Neuronal stem cell (in vitro differentiated cells): Measurements from ENCODE around the gene TULP3. TPM values are rescaled to one million over a fixed set of nuclear protein-coding genes. Genes with fewer than 3 reads are reported as not detected.

Experiments
- DNase-seq: peaks from one replicate; pipeline ENCODE4 v3.0.0-alpha.2; 2013; ENCODE audit warnings: low spot score
- H2AFZ ChIP-seq: one replicate; pipeline ENCODE4 v1.6.1; 2013; ENCODE audit warnings: mild to moderate bottlenecking, low read length, inconsistent platforms
- H2AK5ac ChIP-seq: 2 replicates; pipeline ENCODE4 v1.6.1; 2013; ENCODE audit warnings: low read depth, mild to moderate bottlenecking, inconsistent platforms, low read length, moderate library complexity, mixed read lengths
- H2BK120ac ChIP-seq: 2 replicates; pipeline ENCODE4 v1.6.1; 2013; ENCODE audit warnings: low read depth, mild to moderate bottlenecking, inconsistent platforms, low read length, moderate library complexity, mixed read lengths
- H2BK12ac ChIP-seq: one replicate; pipeline ENCODE4 v1.6.1; 2013; ENCODE audit warnings: low read length, inconsistent platforms
- H2BK15ac ChIP-seq: 2 replicates; pipeline ENCODE4 v1.6.1; 2013; ENCODE audit warnings: mild to moderate bottlenecking, low read length, inconsistent platforms, mixed read lengths
- H2BK5ac ChIP-seq: one replicate; pipeline ENCODE4 v1.6.1; 2013; ENCODE audit warnings: inconsistent platforms, mild to moderate bottlenecking, low read length, moderate library complexity
- H3K14ac ChIP-seq: one replicate; pipeline ENCODE4 v1.6.1; 2013; ENCODE audit warnings: low read length, inconsistent platforms
- H3K18ac ChIP-seq: 2 replicates; pipeline ENCODE4 v1.6.1; 2013; ENCODE audit warnings: low read length, inconsistent platforms
- H3K23ac ChIP-seq: 2 replicates; pipeline ENCODE4 v1.6.1; 2013; ENCODE audit warnings: low read depth, mild to moderate bottlenecking, mixed read lengths, low read length, inconsistent platforms; ENCODE audit not compliant: poor library complexity
- H3K27ac ChIP-seq: replicated peaks from 3 replicates; pipeline ENCODE4 v1.5.1; 2013; ENCODE audit warnings: low read length, inconsistent platforms
- H3K27me3 ChIP-seq, 3 experiments: 2 replicates each; pipeline ENCODE4 v1.6.1; 2013; ENCODE audit warnings: low read length in 3 of 3, mild to moderate bottlenecking in 2 of 3, inconsistent platforms in 1 of 3, low read depth in 1 of 3, mixed read lengths in 1 of 3, moderate library complexity in 1 of 3; ENCODE audit not compliant: control insufficient read depth in 3 of 3, insufficient read depth in 3 of 3
- H3K36me3 ChIP-seq, 2 donors: replicated peaks in 1 of 2; 2 replicates each; pipeline ENCODE4 v1.6.1; 2013; ENCODE audit warnings: low read length in 2 of 2; ENCODE audit not compliant: control insufficient read depth in 2 of 2, insufficient read depth in 2 of 2
- H3K4ac ChIP-seq: 2 replicates; pipeline ENCODE4 v1.6.1; 2013; ENCODE audit warnings: inconsistent platforms, mild to moderate bottlenecking, low read length, moderate library complexity
- H3K4me1 ChIP-seq, 2 donors: 1 replicate in 1 of 2; 2 replicates in 1 of 2; pipeline ENCODE4 v1.6.1; 2013; ENCODE audit warnings: low read length in 2 of 2, low read depth in 1 of 2; ENCODE audit not compliant: control insufficient read depth in 2 of 2, insufficient read depth in 1 of 2
- H3K4me2 ChIP-seq: one replicate; pipeline ENCODE4 v1.6.1; 2013; ENCODE audit warnings: mild to moderate bottlenecking, low read length, inconsistent platforms; ENCODE audit not compliant: insufficient read depth, poor library complexity, severe bottlenecking
- H3K4me3 ChIP-seq, 2 donors: 2 replicates each; pipeline ENCODE4 v1.5.1; 2013; ENCODE audit warnings: low read length in 2 of 2, mild to moderate bottlenecking in 2 of 2, inconsistent platforms in 1 of 2, moderate library complexity in 1 of 2
- H3K79me1 ChIP-seq: one replicate; pipeline ENCODE4 v1.6.1; 2013; ENCODE audit warnings: low read depth, mild to moderate bottlenecking, inconsistent platforms, low read length, moderate library complexity
- H3K9ac ChIP-seq: one replicate; pipeline ENCODE4 v1.6.1; 2013; ENCODE audit warnings: mild to moderate bottlenecking, low read depth, low read length, inconsistent platforms; ENCODE audit not compliant: poor library complexity
- H3K9me3 ChIP-seq, 2 donors: replicated peaks in 1 of 2; 2 replicates each; pipeline versions ENCODE3 to v1.6.1; 2013; ENCODE audit warnings: low read length in 2 of 2, mild to moderate bottlenecking in 2 of 2, inconsistent platforms in 1 of 2, low read depth in 1 of 2, mixed read lengths in 1 of 2, moderate library complexity in 1 of 2; ENCODE audit not compliant: control insufficient read depth in 2 of 2, insufficient read depth in 1 of 2
- H4K8ac ChIP-seq: one replicate; pipeline ENCODE4 v1.6.1; 2013; ENCODE audit warnings: low read depth, mild to moderate bottlenecking, inconsistent platforms, low read length, moderate library complexity
- H4K91ac ChIP-seq: one replicate; pipeline ENCODE4 v1.6.1; 2013; ENCODE audit warnings: low read length, low read depth, mild to moderate bottlenecking, inconsistent platforms; ENCODE audit not compliant: poor library complexity
- WGBS, 2 donors: extraction: QIAGEN DNeasy Blood & Tissue Kit; methylation state at CpG; one replicate each; pipeline ENCODE4 v1.1.7; 2013; ENCODE audit warnings: missing lambda C conversion rate in 2 of 2, mixed read lengths in 1 of 2; ENCODE audit not compliant: insufficient read length in 2 of 2, insufficient replicate concordance in 1 of 2; ENCODE audit errors: extremely low coverage in 2 of 2; 5-methylcytosine and 5-hydroxymethylcytosine counted together
- polyA plus RNA-seq, 2 experiments: library from polyadenylated mRNA; stranded (reverse); fragments of 200-250 nt; gene quantifications; one replicate each; pipeline ENCODE4 v1.2.3, GENCODE V29; 2013

The TULP3 gene, protein sequence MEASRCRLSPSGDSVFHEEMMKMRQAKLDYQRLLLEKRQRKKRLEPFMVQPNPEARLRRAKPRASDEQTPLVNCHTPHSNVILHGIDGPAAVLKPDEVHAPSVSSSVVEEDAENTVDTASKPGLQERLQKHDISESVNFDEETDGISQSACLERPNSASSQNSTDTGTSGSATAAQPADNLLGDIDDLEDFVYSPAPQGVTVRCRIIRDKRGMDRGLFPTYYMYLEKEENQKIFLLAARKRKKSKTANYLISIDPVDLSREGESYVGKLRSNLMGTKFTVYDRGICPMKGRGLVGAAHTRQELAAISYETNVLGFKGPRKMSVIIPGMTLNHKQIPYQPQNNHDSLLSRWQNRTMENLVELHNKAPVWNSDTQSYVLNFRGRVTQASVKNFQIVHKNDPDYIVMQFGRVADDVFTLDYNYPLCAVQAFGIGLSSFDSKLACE
- polyA plus RNA-seq (2013, experiment 1 of 2) = 41.4 TPM
- polyA plus RNA-seq (2013, experiment 2 of 2) = 41.6 TPM

DNA sequence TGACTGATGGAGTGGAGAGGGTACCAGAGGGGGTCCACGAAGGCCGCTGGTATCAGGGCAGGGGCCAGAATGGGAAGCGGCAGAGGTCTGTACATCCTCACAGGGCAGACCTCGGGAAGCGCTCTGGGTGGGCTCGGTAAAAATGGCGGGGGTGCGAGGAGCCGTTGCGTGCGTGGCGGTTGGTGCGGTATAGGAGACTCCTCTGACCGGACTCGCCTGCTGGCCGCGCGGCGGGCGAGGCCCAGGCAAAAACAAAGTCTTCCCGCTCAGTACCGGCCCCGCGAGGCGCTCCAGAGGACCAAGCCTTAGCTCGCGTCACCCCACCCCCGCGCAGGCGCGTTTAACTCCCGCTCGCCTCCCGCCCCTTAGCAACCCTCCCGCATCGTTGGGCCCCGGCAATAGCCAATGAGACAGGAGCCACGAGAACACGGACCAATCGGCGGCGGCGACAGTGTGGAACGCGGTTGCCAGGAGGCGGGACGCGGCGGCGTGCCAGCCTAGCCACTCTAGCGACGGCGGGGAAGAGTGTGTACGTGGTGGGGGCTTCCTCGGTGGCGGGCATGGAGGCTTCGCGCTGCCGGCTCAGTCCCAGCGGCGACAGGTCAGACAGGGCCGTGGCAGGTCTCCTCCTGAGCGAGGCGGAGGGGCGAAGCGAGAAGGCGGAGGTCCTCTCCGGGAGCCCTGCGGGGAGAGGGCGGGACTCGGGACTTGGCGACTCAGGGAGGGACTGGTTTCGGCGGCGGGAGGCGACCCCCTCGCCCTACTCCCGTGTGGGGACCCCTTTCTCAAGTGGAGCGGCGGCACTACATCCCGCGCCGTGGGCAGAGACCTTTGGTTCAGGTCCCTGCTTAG lies at the start of gene TULP3:
TULP3 (plus strand) TSS at position 504 of the 852 bp plus-strand sequence; CDS start at position 561, 57 bp downstream.
- Histone ChIP-seq H4K8ac (no peak within 1 kb of the TSS), H3K9ac (peak within 1 kb of the TSS; percentile 99), H2BK5ac (peak within 1 kb of the TSS; percentile 89), H3K79me1 (peaks cover 1% of the 10 kb centered on the region), H3K4ac (no peak within 1 kb of the TSS), H3K23ac (peak within 1 kb of the TSS; percentile 94), H3K18ac (peak within 1 kb of the TSS; percentile 97), H3K14ac (peak within 1 kb of the TSS; percentile 51), H2BK120ac (no peak within 1 kb of the TSS), H3K4me3 (peak within 1 kb of the TSS; percentile 89), H3K9me3 (no peaks in the 10 kb centered on the region), H2BK15ac (peak within 1 kb of the TSS; percentile 91), H3K27ac (peak within 1 kb of the TSS; percentile 94), H2AK5ac (peak within 1 kb of the TSS; percentile 13), H2AFZ (peak within 1 kb of the TSS; percentile 96), H3K36me3 (peaks cover 17 to 48% of the 10 kb centered on the region in 2 donors), H2BK12ac (peak within 1 kb of the TSS; percentile 93), H4K91ac (no peak within 1 kb of the TSS), H3K27me3 (no peaks in the 10 kb centered on the region), H3K4me1 (peaks cover 0 to 5% of the 10 kb centered on the region in 2 donors), H3K4me2 (peak within 1 kb of the TSS; percentile 90)
- DNase-seq = peak; percentile 98
- no CpG with 5 or more reads among the region's 83 CpGs for WGBS, 2 donors

DNA sequence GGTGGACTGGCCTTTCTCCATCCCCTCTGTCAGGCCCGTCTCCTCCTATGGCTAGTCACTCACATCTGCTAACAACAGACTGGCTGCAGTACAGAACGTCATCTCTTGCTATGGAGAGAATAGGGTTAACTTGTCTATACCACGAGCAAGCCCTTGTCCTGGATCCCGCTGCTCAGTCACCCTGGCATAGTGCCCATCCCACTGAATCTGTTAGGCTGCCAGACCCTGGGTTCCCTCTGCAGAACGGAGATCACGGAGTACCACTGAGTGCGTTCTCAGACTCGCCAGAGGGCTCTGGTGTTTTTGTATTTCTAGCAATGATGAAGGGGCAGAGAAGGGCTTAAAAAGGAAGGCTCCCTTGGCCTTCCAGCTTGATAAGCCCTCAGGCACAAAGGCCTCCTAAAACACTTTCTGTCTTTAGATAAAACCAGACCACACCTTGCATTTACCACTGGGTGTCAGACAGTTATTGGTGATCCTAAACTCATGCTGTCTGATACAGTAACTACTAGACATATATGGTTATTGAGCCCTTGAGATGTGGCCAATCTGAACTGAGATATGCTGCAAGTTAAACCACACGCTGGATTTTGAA lies 49.5 kb upstream of the TULP3 start:
- no peak overlapping the region for H2BK15ac ChIP-seq
- H3K9me3 ChIP-seq = no peaks in the 10 kb centered on the region
- H3K4ac ChIP-seq = no peak overlapping the region
- H3K79me1 ChIP-seq = no peaks in the 10 kb centered on the region
- no peak overlapping the region for H2BK5ac ChIP-seq
- no peak overlapping the region for H3K9ac ChIP-seq
- H3K36me3 ChIP-seq = peaks cover 0 to 2% of the 10 kb centered on the region in 2 donors
- H2AK5ac ChIP-seq = no peak overlapping the region
- H4K91ac ChIP-seq = no peak overlapping the region
- H2BK12ac ChIP-seq = no peak overlapping the region
- no peaks in the 10 kb centered on the region for H3K27me3 ChIP-seq
- H2AFZ ChIP-seq = no peak overlapping the region
- no peak overlapping the region for H2BK120ac ChIP-seq
- no peak for DNase-seq
- no peak overlapping the region for H3K27ac ChIP-seq
- no peak overlapping the region for H3K23ac ChIP-seq
- no peak overlapping the region for H3K4me2 ChIP-seq
- no peak overlapping the region for H3K18ac ChIP-seq
- H3K14ac ChIP-seq = no peak overlapping the region
- no peak overlapping the region for H3K4me3 ChIP-seq
- no CpG with 5 or more reads among the region's 9 CpGs for WGBS, 2 donors
- peaks cover 10 to 15% of the 10 kb centered on the region in 2 donors for H3K4me1 ChIP-seq
- H4K8ac ChIP-seq = no peak overlapping the region

- Histone ChIP-seq H3K4me1 (peaks cover 12 to 20% of the 10 kb centered on the region in 2 donors), H3K4me2 (no peak overlapping the region), H3K14ac (no peak overlapping the region), H2BK15ac (no peak overlapping the region), H2AK5ac (no peak overlapping the region), H3K9ac (no peak overlapping the region), H4K8ac (no peak overlapping the region), H3K18ac (no peak overlapping the region), H4K91ac (no peak overlapping the region), H3K27ac (no peak overlapping the region), H3K4me3 (no peak overlapping the region), H2BK12ac (no peak overlapping the region), H3K36me3 (no peaks in the 10 kb centered on the region), H3K4ac (no peak overlapping the region), H3K79me1 (no peaks in the 10 kb centered on the region), H2BK5ac (no peak overlapping the region), H3K23ac (no peak overlapping the region), H2AFZ (no peak overlapping the region), H3K27me3 (no peaks in the 10 kb centered on the region), H3K9me3 (no peaks in the 10 kb centered on the region), H2BK120ac (no peak overlapping the region)
- DNase-seq = no peak
- no CpG with 5 or more reads among the region's 5 CpGs for WGBS, 2 donors
Measured at GRCh38 chr12:2842948-2843347, 47.7 kb upstream of the TULP3 start.
